GM12878 (cell line): ENCODE data around the gene CLK2. TPM values are rescaled to one million over a fixed set of nuclear protein-coding genes. Genes with fewer than 3 reads are reported as not detected.

Experiments used
- ATAC-seq: fragments of 200-7000 bp; cut with Tn5 transposase; 3 replicates; pipeline ENCODE4 v1.9.1; 2020; ENCODE audit warnings: mild to moderate bottlenecking, moderate library complexity
- BruUV-seq: library from RNA; stranded (reverse); fragments of 400-500 nt; replicated peaks from 2 replicates; lab custom pipeline; 2021; lab: Mats Ljungman, UMichigan
- CTCF ChIA-PET: fragments of 300-600 bp; sonication (Branson Sonifier 250); formaldehyde crosslinking; extraction: SDS; loops from one replicate; lab custom pipeline; 2021; ENCODE audit warnings: inconsistent platforms; lab: Yijun Ruan, JAX
- POLR2A ChIA-PET: fragments of 350-600 bp; formaldehyde crosslinking; extraction: SDS; loops from one replicate; lab custom pipeline; 2021; ENCODE audit warnings: inconsistent platforms; lab: Charles Lee
- RAD21 ChIA-PET: fragments of 300-600 bp; sonication (Branson Sonifier 250); formaldehyde crosslinking; loops from one replicate; lab custom pipeline; 2023; ENCODE audit warnings: antibody characterized with exemption; ENCODE audit not compliant: unreplicated experiment; lab: Charles Lee
- SMC1A ChIA-PET: fragments of 300-600 bp; sonication (Branson Sonifier 250); formaldehyde crosslinking; loops from one replicate; lab custom pipeline; 2023; ENCODE audit not compliant: unreplicated experiment, uncharacterized antibody; lab: Charles Lee
- DNase-seq: peaks from one replicate; pipeline ENCODE4 v3.0.0-alpha.2; 2011; ENCODE audit warnings: low read depth, low spot score
- FAIRE-seq: peaks from 3 replicates; lab custom pipeline; 2011; peaks lifted over from hg19 to GRCh38; lab: Jason Lieb, UNC
- H2AFZ ChIP-seq: 2 replicates; pipeline ENCODE4 v1.6.0; 2011; ENCODE audit warnings: low read depth, low read length, control low read depth; ENCODE audit not compliant: control insufficient read depth
- H3K27ac ChIP-seq: 2 replicates; pipeline ENCODE4 v1.5.1; 2011; ENCODE audit warnings: control low read depth; ENCODE audit not compliant: control insufficient read depth, insufficient read depth
- H3K27me3 ChIP-seq, 2 experiments: replicated peaks in 1 of 2; 2 replicates each; pipeline versions ENCODE4 v1.6.0 to v1.6.1; 2011; ENCODE audit warnings: low read length in 1 of 2; ENCODE audit not compliant: control insufficient read depth in 2 of 2, insufficient read depth in 2 of 2
- H3K36me3 ChIP-seq, 2 experiments: 2 replicates each; pipeline ENCODE4 v1.5.1; 2011; ENCODE audit warnings: low read length in 1 of 2; ENCODE audit not compliant: control insufficient read depth in 2 of 2, insufficient read depth in 2 of 2
- H3K4me1 ChIP-seq: 2 replicates; pipeline ENCODE4 v1.6.1; 2011; ENCODE audit warnings: mild to moderate bottlenecking, low read length, moderate library complexity, mixed read lengths; ENCODE audit not compliant: control insufficient read depth, insufficient read depth
- H3K4me2 ChIP-seq: 2 replicates; pipeline ENCODE4 v1.6.0; 2011; ENCODE audit warnings: control low read depth; ENCODE audit not compliant: control insufficient read depth, insufficient read depth
- H3K4me3 ChIP-seq: fragments of 200-600 bp; sonication (generic); 2 replicates; pipeline ENCODE4 v1.5.1; 2016
- H3K79me2 ChIP-seq: 2 replicates; pipeline ENCODE4 v1.6.0; 2011; ENCODE audit warnings: low read length; ENCODE audit not compliant: control insufficient read depth, insufficient read depth
- H3K9ac ChIP-seq: 2 replicates; pipeline ENCODE4 v1.8.0; 2011; ENCODE audit warnings: low read length, control low read depth, mixed read lengths; ENCODE audit not compliant: control insufficient read depth, insufficient read depth
- H3K9me3 ChIP-seq: replicated peaks from 3 replicates; pipeline ENCODE4 v1.5.1; 2011; ENCODE audit warnings: mild to moderate bottlenecking, low read length; ENCODE audit not compliant: control insufficient read depth, insufficient read depth
- H4K20me1 ChIP-seq: 2 replicates; pipeline ENCODE4 v1.6.0; 2011; ENCODE audit not compliant: control insufficient read depth, insufficient read depth
- E2F4 ChIP-seq: IDR thresholded peaks from 2 replicates; pipeline ENCODE4 v1.6.1; 2012; ENCODE audit warnings: low read depth, low read length, improper control_type of control experiment
- EED ChIP-seq: sonication (generic); IDR thresholded peaks from 2 replicates; pipeline ENCODE4 v1.6.1; 2016; ENCODE audit warnings: antibody characterized with exemption, low read depth
- ESRRA ChIP-seq: IDR thresholded peaks from 2 replicates; pipeline ENCODE4 v1.6.1; 2012; ENCODE audit warnings: mild to moderate bottlenecking, low read length, improper control_type of control experiment
- IKZF1 ChIP-seq: fragments of 450-650 bp; conservative IDR thresholded peaks from 2 replicates; pipeline ENCODE4 v1.6.1; 2017; ENCODE audit warnings: antibody characterized with exemption, mild to moderate bottlenecking
- IRF3 ChIP-seq: fragments of 450-650 bp; IDR thresholded peaks from 2 replicates; pipeline ENCODE4 v1.6.1; 2014; ENCODE audit warnings: mild to moderate bottlenecking
- KAT2A ChIP-seq: conservative IDR thresholded peaks from 2 replicates; pipeline ENCODE4 v1.6.1; 2011; ENCODE audit warnings: low read depth, low read length; ENCODE audit not compliant: control insufficient read depth
- MEF2A ChIP-seq: IDR thresholded peaks from 2 replicates; pipeline ENCODE4 v1.6.1; 2011; ENCODE audit warnings: low read depth, mild to moderate bottlenecking, low read length, moderate library complexity; ENCODE audit not compliant: insufficient read depth
- PML ChIP-seq: IDR thresholded peaks from 2 replicates; pipeline ENCODE4 v1.6.1; 2012; ENCODE audit warnings: low read length, inconsistent platforms
- RAD51 ChIP-seq: fragments of 450-650 bp; IDR thresholded peaks from 2 replicates; pipeline ENCODE4 v1.6.1; 2016; ENCODE audit warnings: moderate library complexity, mild to moderate bottlenecking, inconsistent platforms
- RELA ChIP-seq: fragments of 450-650 bp; IDR thresholded peaks from 2 replicates; pipeline ENCODE4 v1.8.0; 2014; ENCODE audit warnings: borderline replicate concordance; ENCODE audit not compliant: partially characterized antibody
- SIN3A ChIP-seq: IDR thresholded peaks from 2 replicates; pipeline ENCODE4 v1.6.1; 2012; ENCODE audit warnings: low read depth, low read length, improper control_type of control experiment
- SMARCA5 ChIP-seq: fragments of 450-650 bp; IDR thresholded peaks from 2 replicates; pipeline ENCODE4 v1.6.1; 2017; ENCODE audit warnings: mild to moderate bottlenecking
- SMC3 ChIP-seq: IDR thresholded peaks from 2 replicates; pipeline ENCODE4 v1.6.1; 2011; ENCODE audit warnings: low read length, improper control_type of control experiment, borderline replicate concordance
- SUPT20H ChIP-seq: IDR thresholded peaks from 2 replicates; pipeline ENCODE4 v1.6.1; 2011; ENCODE audit warnings: low read depth, mild to moderate bottlenecking, low read length, moderate library complexity, borderline replicate concordance; ENCODE audit not compliant: control insufficient read depth
- WRNIP1 ChIP-seq: IDR thresholded peaks from 2 replicates; pipeline ENCODE4 v1.6.1; 2011; ENCODE audit warnings: low read depth, low read length, improper control_type of control experiment, borderline replicate concordance
- ZNF24 ChIP-seq: fragments of 450-650 bp; IDR thresholded peaks from 2 replicates; pipeline ENCODE4 v1.6.1; 2017; ENCODE audit warnings: antibody characterized with exemption, mild to moderate bottlenecking
- ZNF592 ChIP-seq: fragments of 450-650 bp; IDR thresholded peaks from 2 replicates; pipeline ENCODE4 v1.6.1; 2017; ENCODE audit warnings: mild to moderate bottlenecking, moderate library complexity
- WGBS: methylation state at CpG from one replicate; pipeline ENCODE4 v1.1.6; 2016; ENCODE audit warnings: low lambda C conversion rate; ENCODE audit not compliant: insufficient replicate concordance, insufficient coverage; ENCODE audit errors: missing lambda C conversion rate; 5-methylcytosine and 5-hydroxymethylcytosine counted together
- in situ Hi-C: fragments of 300-500 bp; cut with MboI; formaldehyde crosslinking; loops from 9 replicates; pipeline ENCODE4 v1.14.3; 2018; ENCODE audit warnings: mixed read lengths
- intact Hi-C: fragments of 100-400 bp; cut with micrococcal nuclease; formaldehyde crosslinking; loops from one replicate; pipeline ENCODE4 v1.14.2; 2022; ENCODE audit not compliant: unreplicated experiment
- polyA plus RNA-seq, 11 experiments: library from polyadenylated mRNA; depleted of rRNA in 4 of 11; unstranded in 6 of 11; stranded (reverse) in 5 of 11; fragments of >200 nt; fragmentation: Nextera tagmentation in 4 of 11; fragmentation: Illumina TruSeq in 1 of 11; extraction: Ambion mirVana in 4 of 11; extraction: Trizol in 1 of 11; gene quantifications; 1 replicate in 1 of 11; 2 replicates in 10 of 11; pipeline versions ENCODE4 v1.2.1 to v1.2.3, GENCODE V29; 2011 to 2016; ENCODE audit warnings: inconsistent platforms in 2 of 11, missing spikeins in 2 of 11, low read depth in 1 of 11
- total RNA-seq, 4 experiments: library from RNA; depleted of rRNA in 3 of 4; stranded (reverse); fragments of >200 nt in 3 of 4; fragmentation: Illumina TruSeq in 1 of 4; extraction: Trizol in 1 of 4; gene quantifications; 2 replicates each; pipeline versions ENCODE4 v1.2.1 to v1.2.3, GENCODE V29; 2013 to 2021

Gene CLK2
- total and polyA plus RNA-seq, 10 of the 15 experiments (the other 5 are each of a cell fraction or from before 2014, with no cell fraction given) = 11.1 to 83.7 (median 36.7) TPM

GRCh38 chr1:155226188-155226909 is 47.0 kb downstream of the CLK2 start:
- Histone ChIP-seq H4K20me1 (no peaks in the 10 kb centered on the region), H3K4me3 (peak overlapping the region; percentile 67), H3K27me3 (no peaks in the 10 kb centered on the region), H3K9ac (peak overlapping the region; percentile 89), H3K4me1 (peaks cover 36% of the 10 kb centered on the region), H2AFZ (peak overlapping the region; percentile 75), H3K4me2 (peak overlapping the region; percentile 88), H3K36me3 (no peaks in the 10 kb centered on the region; a peak in 1 of 4 replicates), H3K9me3 (no peaks in the 10 kb centered on the region), H3K79me2 (peaks cover 22% of the 10 kb centered on the region), H3K27ac (peak overlapping the region; percentile 96)
- intact Hi-C loops (loop anchor here (1.0 kb wide), 2 partner anchors 19 to 50 kb away; partner anchors contain the start of gene THBS3), in situ Hi-C loops (no loop called here)
- ChIA-PET RAD21 (interaction anchor here (1.0 to 6.5 kb wide), 11 partner anchors 15 to 135 kb away, joined by 3 to 85 read pairs (median 4); partner anchors contain the start of genes KRTCAP2, MTX1 and THBS3), CTCF (interaction anchor here (0.6 to 7.0 kb wide), 18 partner anchors 11 to 277 kb away, joined by 3 to 154 read pairs (median 10); partner anchors contain the start of genes KRTCAP2, MTX1, SCAMP3 and THBS3), SMC1A (interaction anchor here (0.5 to 6.7 kb wide), 9 partner anchors 15 to 53 kb away, joined by 3 to 89 read pairs (median 7); partner anchors contain the start of genes KRTCAP2, MTX1 and THBS3), POLR2A (interaction anchor here (0.8 to 6.9 kb wide), 9 partner anchors 16 to 82 kb away, joined by 3 to 84 read pairs (median 13); partner anchors contain the start of genes FDPS, KRTCAP2, MTX1 and THBS3)
- 1% methylated on average over 7 of the region's 7 CpGs for WGBS
- peak; percentile 80 for FAIRE-seq
- peak; percentile 70 for ATAC-seq
- BruUV-seq = no TSS peak
- DNase-seq = no peak
- TF ChIP-seq PML (no peak), SUPT20H (no peak), MEF2A (0 out of 2 replicates have a peak, but pooled peaks have one; percentile 23), SMC3 (peak; percentile 60; the same call in 1 of the 2 replicates), RELA (peak; percentile 38), ESRRA (no peak), KAT2A (no peak), EED (no peak), SIN3A (peak; percentile 6; the same call in 1 of the 2 replicates), IRF3 (0 out of 2 replicates have a peak, but pooled peaks have one; percentile 31), ZNF592 (no peak), IKZF1 (no peak), ZNF24 (no peak), SMARCA5 (peak; percentile 83; the same call in 1 of the 2 replicates), E2F4 (no peak), RAD51 (no peak), WRNIP1 (no peak)
